Measurements from ENCODE around the gene DUSP5.

Gene DUSP5

GRCh38 chr10:110481919-110482318, 15.8 kb upstream of the DUSP5 start:
- no peak for DNase-seq

- peak in 1 of 5 experiments; percentile 46 for DNase-seq
These were observed 14.1 kb upstream of the DUSP5 start for GRCh38 chr10:110483633-110484032.

GRCh38 chr10:110485541-110485940, 12.2 kb upstream of the DUSP5 start:
- DNase-seq, result no peak

GRCh38 chr10:110486680-110487410, 10.9 kb upstream of the DUSP5 start:
- DNase-seq, result no peak

GRCh38 chr10:110487411-110488331, 10.0 kb upstream of the DUSP5 start:
- DNase-seq, result no peak

- DNase-seq, result no peak
These were observed 9.4 kb upstream of the DUSP5 start for GRCh38 chr10:110488332-110488681.

- no peak for DNase-seq
These were observed 8.8 kb upstream of the DUSP5 start for GRCh38 chr10:110488940-110489339.

GRCh38 chr10:110490640-110491039, 7.1 kb upstream of the DUSP5 start:
- no peak for DNase-seq

GRCh38 chr10:110491346-110491745, 6.4 kb upstream of the DUSP5 start:
- DNase-seq, result no peak

GRCh38 chr10:110492069-110492822, 5.5 kb upstream of the DUSP5 start:
- DNase-seq, result no peak

GRCh38 chr10:110493832-110494426, 3.8 kb upstream of the DUSP5 start:
- no peak for DNase-seq

- DNase-seq, result no peak
These were observed 3.2 kb upstream of the DUSP5 start for GRCh38 chr10:110494532-110494931.

GRCh38 chr10:110495731-110496552, 1.8 kb upstream of the DUSP5 start:
- DNase-seq, result peak in 3 of 5 experiments; percentile 17 to 68 (median 53)

- peak in 1 of 5 experiments; percentile 31 for DNase-seq
These were observed 912 bp upstream of the DUSP5 start for GRCh38 chr10:110496553-110497437.

- DNase-seq, result peak; percentile 37 to 86 (median 57)
These were observed 627 bp downstream of the DUSP5 start for GRCh38 chr10:110498087-110498981.

- peak in 3 of 5 experiments; percentile 9 to 86 (median 46) for DNase-seq
These were observed 1.5 kb downstream of the DUSP5 start for GRCh38 chr10:110498982-110499795.

- DNase-seq, result peak in 1 of 5 experiments; percentile 27
These were observed 2.2 kb downstream of the DUSP5 start for GRCh38 chr10:110499796-110500514.

GRCh38 chr10:110500515-110500905, 2.8 kb downstream of the DUSP5 start:
- no peak for DNase-seq

Data from T-helper 2 cell (primary cell).